Activated T-helper 2 cell treated with anti-CD3 and anti-CD28 coated beads, Interferon-gamma antibody, Interleukin-2, Interleukin-4, amounts not matched to agents 10 μg/mL and 5 μg/mL and 100 μg/mL, durations not matched to agents 14 hours and 24 hours and 36 hours (primary cell): Measurements from ENCODE around the gene NEK10. TPM values are rescaled to one million over a fixed set of nuclear protein-coding genes. Genes with fewer than 3 reads are reported as not detected.
"Not testable (repeated sequence)": the region's sequence is repeated elsewhere in the genome, so short reads cannot be mapped to it uniquely, and the experiment has no call there.

Source experiments
- DNase-seq: peaks from one replicate; pipeline ENCODE4 v3.0.0; 2021; ENCODE audit warnings: low spot score
- H3K27ac Mint-ChIP-seq: one replicate; pipeline ENCODE4 v1.8.0; 2021; ENCODE audit warnings: mixed read lengths
- H3K27me3 Mint-ChIP-seq: one replicate; pipeline ENCODE4 v1.8.0; 2021; ENCODE audit warnings: low read depth, mixed read lengths
- H3K36me3 Mint-ChIP-seq: one replicate; pipeline ENCODE4 v1.8.0; 2021; ENCODE audit warnings: low read depth, mixed read lengths
- H3K4me1 Mint-ChIP-seq: one replicate; pipeline ENCODE4 v1.8.0; 2021; ENCODE audit warnings: low read depth, mixed read lengths
- H3K4me3 Mint-ChIP-seq: one replicate; pipeline ENCODE4 v1.8.0; 2021; ENCODE audit warnings: low read depth, mild to moderate bottlenecking, moderate library complexity, mixed read lengths
- H3K9me3 Mint-ChIP-seq: one replicate; pipeline ENCODE4 v1.8.0; 2021; ENCODE audit warnings: mixed read lengths
- intact Hi-C: fragments of 100-400 bp; cut with micrococcal nuclease; formaldehyde crosslinking; loops from one replicate; pipeline ENCODE4 v1.15.1; 2023
- total RNA-seq: library from RNA; stranded (reverse); gene quantifications from 2 replicates; pipeline ENCODE4 v1.2.3, GENCODE V29; 2022

Gene NEK10
- total RNA-seq, result 0.80 and 0.84 TPM in 2 replicates

GRCh38 chr3:27368831-27369607, at the start of gene NEK10:
Gene NEK10, minus strand, starts transcription at chr3:27369383. Its CDS starts 16,501 bp downstream, at chr3:27352882.
- peak within 1 kb of the TSS; percentile 92 for H3K4me3 Mint-ChIP-seq
- peak; percentile 89 for DNase-seq
- H3K36me3 Mint-ChIP-seq, result peaks cover 3% of the 10 kb centered on the region
- H3K27me3 Mint-ChIP-seq, result peaks cover 2% of the 10 kb centered on the region
- intact Hi-C loops, result loop anchor here (1.0 to 2.0 kb wide), 2 partner anchors 10 to 116 kb away; partner anchors contain the start of gene SLC4A7
- peak within 1 kb of the TSS; percentile 48 for H3K27ac Mint-ChIP-seq
- no peaks in the 10 kb centered on the region for H3K9me3 Mint-ChIP-seq
- H3K4me1 Mint-ChIP-seq, result peaks cover 15% of the 10 kb centered on the region

- Mint-ChIP-seq H3K27me3 (no peaks in the 10 kb centered on the region), H3K36me3 (peaks cover 60% of the 10 kb centered on the region), H3K9me3 (no peaks in the 10 kb centered on the region), H3K4me3 (no peak overlapping the region), H3K27ac (no peak overlapping the region), H3K4me1 (peaks cover 7% of the 10 kb centered on the region)
- intact Hi-C loops, result no loop called here
- DNase-seq, result no peak
Observed at GRCh38 chr3:27415202-27415601, 46.0 kb upstream of the NEK10 start.

- intact Hi-C loops, result no loop called here
- H3K4me1 Mint-ChIP-seq, result peaks cover 27% of the 10 kb centered on the region
- no peaks in the 10 kb centered on the region for H3K27me3 Mint-ChIP-seq
- H3K4me3 Mint-ChIP-seq, result no peak overlapping the region
- peak overlapping the region; percentile 50 for H3K27ac Mint-ChIP-seq
- DNase-seq, result no peak
- no peaks in the 10 kb centered on the region for H3K9me3 Mint-ChIP-seq
- peaks cover 68% of the 10 kb centered on the region for H3K36me3 Mint-ChIP-seq
Observed at GRCh38 chr3:27392950-27393679, 23.9 kb upstream of the NEK10 start.

DNA sequence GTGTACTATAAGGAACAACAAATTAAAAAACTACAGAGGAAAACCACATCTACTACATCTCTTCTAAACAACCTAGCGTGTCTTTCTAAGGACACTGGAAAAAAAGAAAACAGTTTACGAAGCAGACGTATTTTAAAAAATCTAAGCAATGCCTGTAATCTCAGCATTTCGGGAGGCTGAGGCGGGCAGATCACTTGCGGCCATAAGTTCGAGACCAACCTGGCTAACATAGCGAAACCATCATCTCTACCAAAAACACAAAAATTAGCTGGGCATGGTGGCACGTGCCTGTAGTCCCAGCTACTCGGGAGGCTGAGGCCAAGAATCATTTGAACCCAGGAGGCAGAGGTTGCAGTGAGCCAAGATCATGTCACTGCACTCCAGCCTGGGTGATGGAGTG, 23.2 kb upstream of the NEK10 start:
- intact Hi-C loops, DNase-seq, H3K4me3 Mint-ChIP-seq, H3K9me3 Mint-ChIP-seq, H3K27me3 Mint-ChIP-seq: not testable (repeated sequence)
- Mint-ChIP-seq H3K27ac (peak overlapping the region; percentile 74), H3K36me3 (peaks cover 65% of the 10 kb centered on the region), H3K4me1 (peaks cover 27% of the 10 kb centered on the region)

GRCh38 chr3:27391796-27392195, 22.6 kb upstream of the NEK10 start:
- H3K4me1 Mint-ChIP-seq, result peaks cover 27% of the 10 kb centered on the region
- no peak overlapping the region for H3K4me3 Mint-ChIP-seq
- peaks cover 64% of the 10 kb centered on the region for H3K36me3 Mint-ChIP-seq
- no peak for DNase-seq
- H3K9me3 Mint-ChIP-seq, result no peaks in the 10 kb centered on the region
- H3K27me3 Mint-ChIP-seq, result no peaks in the 10 kb centered on the region
- H3K27ac Mint-ChIP-seq, result peak overlapping the region; percentile 74
- intact Hi-C loops, result no loop called here

DNA sequence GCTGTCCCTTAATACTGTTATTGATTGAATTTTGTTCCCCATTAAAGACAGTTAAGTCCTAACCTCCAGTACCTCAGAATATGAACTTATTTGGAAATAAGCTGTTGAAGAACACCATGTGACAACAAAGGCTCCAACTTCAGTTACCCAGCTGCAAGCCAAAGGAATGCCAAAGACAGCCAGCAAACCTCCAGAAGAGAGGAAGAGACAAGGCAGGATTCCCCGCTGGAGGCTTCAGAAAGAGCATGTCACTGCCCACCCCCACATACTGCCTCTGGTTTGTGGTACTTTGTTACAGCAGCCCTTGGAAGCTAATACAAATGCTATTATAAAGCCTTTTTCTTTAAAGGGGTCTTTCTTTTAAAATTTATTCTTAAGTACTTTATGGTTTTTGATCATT, 18.4 kb upstream of the NEK10 start:
- Mint-ChIP-seq H3K4me3 (no peak overlapping the region), H3K36me3 (peaks cover 63% of the 10 kb centered on the region), H3K27ac (no peak overlapping the region), H3K27me3 (no peaks in the 10 kb centered on the region), H3K4me1 (peaks cover 18% of the 10 kb centered on the region), H3K9me3 (no peaks in the 10 kb centered on the region)
- intact Hi-C loops, result no loop called here
- no peak for DNase-seq

DNA sequence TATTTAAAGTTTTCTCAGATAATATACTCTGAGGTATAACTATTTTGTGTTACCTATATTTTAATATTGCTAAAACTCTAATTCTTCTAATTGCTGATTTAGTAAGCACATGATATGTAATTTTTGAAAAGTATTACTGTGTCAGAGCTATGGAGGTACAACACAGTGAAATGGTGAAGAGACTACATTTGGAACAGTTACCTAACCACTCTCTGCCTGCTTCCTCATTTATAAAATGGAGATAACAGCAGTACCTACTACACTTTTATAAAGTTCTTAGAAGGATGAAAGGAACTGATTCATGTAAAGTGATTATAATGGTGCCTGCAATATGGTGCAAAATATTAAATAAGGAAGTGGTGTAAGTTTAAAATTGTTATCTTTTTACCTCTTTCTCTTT, 16.3 kb upstream of the NEK10 start:
- no peak for DNase-seq
- Mint-ChIP-seq H3K9me3 (no peaks in the 10 kb centered on the region), H3K4me3 (no peak overlapping the region), H3K4me1 (peaks cover 9% of the 10 kb centered on the region), H3K27me3 (no peaks in the 10 kb centered on the region), H3K27ac (no peak overlapping the region), H3K36me3 (peaks cover 53% of the 10 kb centered on the region)
- intact Hi-C loops, result no loop called here

GRCh38 chr3:27384191-27384590, 15.0 kb upstream of the NEK10 start:
- DNase-seq, result no peak
- Mint-ChIP-seq H3K4me1 (peaks cover 10% of the 10 kb centered on the region), H3K27me3 (no peaks in the 10 kb centered on the region), H3K27ac (no peak overlapping the region), H3K36me3 (peaks cover 53% of the 10 kb centered on the region), H3K4me3 (no peak overlapping the region), H3K9me3 (no peaks in the 10 kb centered on the region)
- intact Hi-C loops, result no loop called here

- Mint-ChIP-seq H3K4me3 (no peak overlapping the region), H3K27me3 (no peaks in the 10 kb centered on the region), H3K36me3 (peaks cover 46% of the 10 kb centered on the region), H3K4me1 (peaks cover 8% of the 10 kb centered on the region), H3K27ac (no peak overlapping the region), H3K9me3 (no peaks in the 10 kb centered on the region)
- no peak for DNase-seq
- intact Hi-C loops, result no loop called here
Observed at GRCh38 chr3:27380433-27381357, 11.5 kb upstream of the NEK10 start.

DNA sequence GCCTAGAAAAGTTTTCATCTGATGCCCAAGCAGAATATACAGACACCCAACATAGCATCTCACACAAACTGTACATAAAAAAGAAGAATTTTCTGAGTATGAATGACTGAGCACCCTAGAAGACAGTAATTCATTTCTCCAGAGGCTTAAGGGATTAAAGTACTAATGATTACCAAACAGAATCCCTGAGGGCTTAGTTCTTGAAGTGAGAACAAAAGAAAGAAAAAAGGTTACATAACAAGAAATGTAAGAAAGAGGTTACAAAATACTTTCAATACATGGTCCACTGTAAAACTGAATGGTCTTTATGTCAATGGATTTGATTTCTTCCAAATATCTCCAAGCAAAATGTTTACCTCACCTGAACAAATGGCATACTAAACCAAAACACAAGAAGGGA, 9.1 kb upstream of the NEK10 start:
- intact Hi-C loops, result no loop called here
- no peak overlapping the region for H3K4me3 Mint-ChIP-seq

DNA sequence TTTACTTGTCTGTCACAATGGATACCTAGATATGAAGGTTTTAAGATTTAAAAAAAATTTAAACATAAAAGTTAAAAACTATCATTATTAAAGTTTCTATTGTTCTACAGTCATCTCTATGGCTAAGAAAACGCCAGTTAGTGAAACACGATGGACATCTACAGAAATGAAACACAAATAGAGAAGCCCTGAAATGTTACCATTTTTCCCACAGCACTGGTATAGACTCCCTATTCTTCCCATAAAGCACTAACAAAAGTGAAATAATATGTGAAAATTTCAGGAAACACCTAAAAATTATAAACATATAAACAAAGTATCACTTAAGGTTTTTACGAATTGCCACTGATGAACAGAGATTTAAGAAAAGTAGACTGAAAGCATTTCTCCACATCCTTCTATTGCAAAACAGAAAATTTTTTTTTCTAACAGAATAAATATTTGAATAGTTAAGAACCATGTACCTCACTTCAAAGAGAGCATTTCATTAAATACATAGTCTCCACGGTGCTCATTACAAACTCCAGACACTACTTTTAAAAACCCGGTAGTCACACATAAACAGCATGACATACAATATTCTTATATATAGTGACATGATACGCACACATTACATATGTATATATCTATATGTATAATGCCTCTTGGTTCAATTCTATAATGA, 7.1 kb upstream of the NEK10 start:
- peaks cover 29% of the 10 kb centered on the region for H3K36me3 Mint-ChIP-seq

More for the DNA sequence above, 9.1 kb upstream of the NEK10 start:
- Mint-ChIP-seq H3K27me3 (no peaks in the 10 kb centered on the region), H3K27ac (no peak overlapping the region), H3K9me3 (no peaks in the 10 kb centered on the region), H3K36me3 (peaks cover 39% of the 10 kb centered on the region), H3K4me1 (peaks cover 8% of the 10 kb centered on the region)
- DNase-seq, result no peak

GRCh38 chr3:27366062-27366591, 3.1 kb downstream of the NEK10 start:
- Mint-ChIP-seq H3K9me3 (no peaks in the 10 kb centered on the region), H3K4me3 (no peak overlapping the region), H3K27ac (no peak overlapping the region), H3K27me3 (peaks cover 2% of the 10 kb centered on the region), H3K36me3 (no peaks in the 10 kb centered on the region), H3K4me1 (peaks cover 15% of the 10 kb centered on the region)
- DNase-seq, result no peak
- intact Hi-C loops, result no loop called here

More for the DNA sequence above, 7.1 kb upstream of the NEK10 start:
- Mint-ChIP-seq H3K4me1 (peaks cover 6% of the 10 kb centered on the region), H3K4me3 (no peak overlapping the region), H3K27ac (no peak overlapping the region), H3K9me3 (no peaks in the 10 kb centered on the region), H3K27me3 (no peaks in the 10 kb centered on the region)
- no peak for DNase-seq
- intact Hi-C loops, result no loop called here
